Smooth muscle cell (in vitro differentiated cells): ENCODE data around the gene EPB41L4B. TPM values are rescaled to one million over a fixed set of nuclear protein-coding genes. Genes with fewer than 3 reads are reported as not detected.

Experiments
- DNase-seq: peaks from one replicate; lab custom pipeline; 2025; ENCODE audit not compliant: unreplicated experiment; lab: John Stamatoyannopoulos, UW
- H2AFZ ChIP-seq: fragments of 200-600 bp; sonication (generic); 2 replicates; pipeline ENCODE4 v1.6.0; 2016; ENCODE audit warnings: antibody characterized with exemption, low read depth, mild to moderate bottlenecking
- H3F3A ChIP-seq: fragments of 200-600 bp; sonication (generic); 2 replicates; pipeline ENCODE4 v1.6.0; 2017; ENCODE audit warnings: antibody characterized with exemption, low read depth
- H3K27ac ChIP-seq: fragments of 200-600 bp; sonication (generic); 2 replicates; pipeline ENCODE4 v1.5.1; 2016; ENCODE audit warnings: low read depth, mild to moderate bottlenecking
- H3K27me3 ChIP-seq: fragments of 200-600 bp; sonication (generic); 2 replicates; pipeline ENCODE4 v1.6.1; 2016; ENCODE audit warnings: low read depth, mild to moderate bottlenecking
- H3K36me3 ChIP-seq: fragments of 200-600 bp; sonication (generic); 2 replicates; pipeline ENCODE4 v1.5.1; 2016; ENCODE audit warnings: low read depth
- H3K4me1 ChIP-seq: fragments of 200-600 bp; sonication (generic); 2 replicates; pipeline ENCODE4 v1.5.1; 2016; ENCODE audit warnings: low read depth
- H3K4me2 ChIP-seq: fragments of 200-600 bp; sonication (generic); 2 replicates; pipeline ENCODE4 v1.6.0; 2016; ENCODE audit warnings: mild to moderate bottlenecking
- H3K4me3 ChIP-seq: fragments of 200-600 bp; sonication (generic); 2 replicates; pipeline ENCODE4 v1.5.1; 2016; ENCODE audit warnings: mild to moderate bottlenecking
- H3K79me2 ChIP-seq: fragments of 200-600 bp; sonication (generic); 2 replicates; pipeline ENCODE4 v1.6.0; 2016; ENCODE audit warnings: low read depth, mild to moderate bottlenecking
- H3K9ac ChIP-seq: fragments of 200-600 bp; sonication (generic); 2 replicates; pipeline ENCODE4 v1.6.0; 2016; ENCODE audit warnings: low read depth
- H3K9me3 ChIP-seq: fragments of 200-600 bp; sonication (generic); replicated peaks from 2 replicates; pipeline ENCODE4 v1.5.1; 2016; ENCODE audit warnings: low read depth
- H4K20me1 ChIP-seq: fragments of 200-600 bp; sonication (generic); 2 replicates; pipeline ENCODE4 v1.6.0; 2016; ENCODE audit warnings: low read depth
- WGBS: methylation state at CpG from one replicate; pipeline ENCODE4 v1.1.7; 2016; ENCODE audit warnings: low lambda C conversion rate; 5-methylcytosine and 5-hydroxymethylcytosine counted together
- polyA plus RNA-seq: library from polyadenylated mRNA; unstranded; fragments of >200 nt; fragmentation: Nextera tagmentation; extraction: Ambion mirVana; gene quantifications from 2 replicates; pipeline ENCODE4 v1.2.1, GENCODE V29; 2016
- small RNA-seq: library from RNA; depleted of rRNA; stranded (forward); fragments of <200 nt; gene quantifications from one replicate; pipeline ENCODE3, GENCODE V24; 2014
- total RNA-seq: library from RNA; depleted of rRNA; stranded (reverse); fragments of >200 nt; gene quantifications from 2 replicates; pipeline ENCODE4 v1.2.3, GENCODE V29; 2014
- TF ChIP-seq, protein P1 (sequence below): fragments of 200-600 bp; sonication (generic); IDR thresholded peaks from 2 replicates; pipeline ENCODE4 v1.5.1; 2017; ENCODE audit warnings: borderline replicate concordance, mild to moderate bottlenecking, antibody characterized with exemption; ENCODE audit not compliant: insufficient read depth, poor library complexity, severe bottlenecking

EPB41L4B gene
- total and polyA plus RNA-seq, 2 experiments from 2014 or later: 0.74 to 2.5 TPM

DNA sequence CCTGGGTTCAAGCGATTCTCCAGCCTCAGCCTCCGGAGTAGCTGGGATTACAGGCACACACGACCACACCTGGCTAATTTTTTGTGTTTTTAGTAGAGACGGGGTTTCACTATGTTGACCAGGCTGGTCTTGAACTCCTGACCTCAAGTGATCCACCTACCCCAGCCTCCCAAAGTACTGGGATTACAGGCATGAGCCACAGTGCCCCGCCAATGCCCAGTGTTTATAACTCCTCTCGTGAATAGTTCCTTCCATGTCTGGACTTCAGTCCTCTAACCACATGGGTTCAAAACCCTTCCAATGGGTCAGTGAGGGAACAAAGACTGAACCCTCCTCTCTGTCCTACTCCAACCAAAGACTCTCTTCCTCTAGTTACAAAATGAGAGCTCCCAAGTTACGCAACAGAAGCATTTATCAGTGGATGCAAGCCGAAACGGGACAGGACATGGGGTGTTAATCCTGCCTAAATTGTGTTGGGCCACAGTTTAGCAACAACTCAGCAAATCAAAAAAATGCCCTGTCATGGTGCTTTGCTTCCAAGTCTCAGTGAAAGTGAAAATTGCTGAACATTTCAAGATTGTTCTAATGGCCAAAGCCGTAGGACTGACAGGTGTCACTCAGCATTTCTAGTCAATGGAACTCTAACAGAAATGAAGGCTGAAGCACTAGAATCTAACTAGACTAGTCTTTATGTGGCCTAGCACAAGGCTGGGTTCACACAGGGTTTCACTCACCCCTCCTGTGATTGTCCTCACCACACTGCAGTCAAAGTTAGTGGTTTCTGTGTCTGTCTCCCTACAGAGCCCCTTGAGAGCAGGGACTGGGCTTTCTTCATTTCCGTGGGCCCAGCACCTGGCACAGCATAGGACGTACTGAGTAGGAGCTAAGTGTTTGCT, 197.9 kb downstream of the EPB41L4B start:
- Histone ChIP-seq H3K79me2 (peaks cover 11% of the 10 kb centered on the region), H4K20me1 (peaks cover 13% of the 10 kb centered on the region), H3K27ac (no peak overlapping the region), H3K36me3 (no peaks in the 10 kb centered on the region), H3K4me1 (peaks cover 15% of the 10 kb centered on the region), H2AFZ (no peak overlapping the region), H3K27me3 (no peaks in the 10 kb centered on the region), H3K4me3 (no peak overlapping the region), H3K9ac (no peak overlapping the region), H3K9me3 (no peaks in the 10 kb centered on the region), H3K4me2 (no peak overlapping the region), H3F3A (peaks cover 3% of the 10 kb centered on the region)
- TF ChIP-seq, protein P1, sequence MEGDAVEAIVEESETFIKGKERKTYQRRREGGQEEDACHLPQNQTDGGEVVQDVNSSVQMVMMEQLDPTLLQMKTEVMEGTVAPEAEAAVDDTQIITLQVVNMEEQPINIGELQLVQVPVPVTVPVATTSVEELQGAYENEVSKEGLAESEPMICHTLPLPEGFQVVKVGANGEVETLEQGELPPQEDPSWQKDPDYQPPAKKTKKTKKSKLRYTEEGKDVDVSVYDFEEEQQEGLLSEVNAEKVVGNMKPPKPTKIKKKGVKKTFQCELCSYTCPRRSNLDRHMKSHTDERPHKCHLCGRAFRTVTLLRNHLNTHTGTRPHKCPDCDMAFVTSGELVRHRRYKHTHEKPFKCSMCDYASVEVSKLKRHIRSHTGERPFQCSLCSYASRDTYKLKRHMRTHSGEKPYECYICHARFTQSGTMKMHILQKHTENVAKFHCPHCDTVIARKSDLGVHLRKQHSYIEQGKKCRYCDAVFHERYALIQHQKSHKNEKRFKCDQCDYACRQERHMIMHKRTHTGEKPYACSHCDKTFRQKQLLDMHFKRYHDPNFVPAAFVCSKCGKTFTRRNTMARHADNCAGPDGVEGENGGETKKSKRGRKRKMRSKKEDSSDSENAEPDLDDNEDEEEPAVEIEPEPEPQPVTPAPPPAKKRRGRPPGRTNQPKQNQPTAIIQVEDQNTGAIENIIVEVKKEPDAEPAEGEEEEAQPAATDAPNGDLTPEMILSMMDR: no peak
- DNase-seq: no peak
- 81% methylated on average over 12 of the region's 12 CpGs for WGBS

Small RNAs within 50 kb of the gene (small RNA-seq; reads per million reads assigned to genes)
- gene RF00019 (not detected), gene RNU6-984P (not detected)

Other genes starting within 250 kb of the EPB41L4B start
- 39.7 and 48.0 TPM in 2 replicates for gene TMEM245, start 201.1 kb downstream of the EPB41L4B start, total RNA-seq
- gene TMEM245, start 201.1 kb downstream of the EPB41L4B start, polyA plus RNA-seq: 16.3 and 18.4 TPM in 2 replicates
- gene FRRS1L, start 153.8 kb downstream of the EPB41L4B start, total RNA-seq: 0.09 and 0.36 TPM in 2 replicates
- gene FRRS1L, start 153.8 kb downstream of the EPB41L4B start, polyA plus RNA-seq: 0.74 TPM in 1 of 2 replicates, not detected in the other
- 4.7 and 5.5 TPM in 2 replicates for gene PTPN3, start 177.2 kb upstream of the EPB41L4B start, total RNA-seq
- gene PTPN3, start 177.2 kb upstream of the EPB41L4B start, polyA plus RNA-seq: 2.2 and 5.3 TPM in 2 replicates